Stomach (tissue), 4 donors: ENCODE measurements around the gene PLSCR1.
"Not testable (repeated sequence)": the region's sequence is repeated elsewhere in the genome, so short reads cannot be mapped to it uniquely, and the experiment has no call there.

Experiments used
- CTCF ChIP-seq, 7 experiments: fragments of 450-650 bp in 4 of 7; fragments of 200-600 bp in 3 of 7; sonication (generic) in 3 of 7; IDR thresholded peaks; one replicate each; pipeline ENCODE4 v1.5.1; 2016 to 2019; ENCODE audit warnings: antibody characterized with exemption in 7 of 7, control low read depth in 2 of 7, mild to moderate bottlenecking in 1 of 7
- POLR2AphosphoS5 ChIP-seq, 3 donors: sonication (generic); formaldehyde crosslinking; IDR thresholded peaks; one replicate each; pipeline ENCODE4 v1.6.1; 2016; ENCODE audit warnings: antibody characterized with exemption in 3 of 3

DNA sequence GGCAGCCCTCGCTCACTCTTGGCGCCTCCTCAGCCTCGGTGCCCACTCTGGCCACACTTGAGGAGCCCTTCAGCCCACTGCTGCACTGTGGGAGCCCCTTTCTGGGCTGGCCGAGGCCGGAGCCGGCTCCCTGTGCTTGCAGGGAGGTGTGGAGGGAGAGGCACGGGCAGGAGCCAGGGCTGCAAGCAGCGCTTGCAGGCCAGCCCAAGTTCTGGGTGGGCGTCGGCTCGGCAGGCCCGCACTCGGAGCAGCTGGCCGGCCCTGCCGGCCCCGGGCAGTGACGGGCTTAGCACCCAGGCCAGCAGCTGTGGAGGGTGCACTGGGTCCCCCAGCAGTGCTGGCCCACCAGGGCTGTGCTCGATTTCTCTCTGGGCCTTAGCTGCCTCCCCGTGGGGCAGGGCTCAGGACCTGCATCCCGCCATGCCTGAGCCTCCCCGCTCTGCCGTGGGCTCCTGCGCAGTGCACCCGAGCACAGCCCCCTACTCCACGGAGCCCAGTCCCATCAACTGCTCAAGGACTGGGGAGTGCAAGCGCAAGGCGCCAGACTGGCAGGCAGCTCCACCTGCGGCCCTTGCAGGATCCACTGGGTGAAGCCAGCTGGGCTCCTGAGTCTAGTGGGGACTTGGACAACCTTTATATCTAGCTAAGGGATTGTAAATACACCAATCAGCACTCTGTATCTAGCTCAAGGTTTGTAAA, 47.1 kb downstream of the PLSCR1 start:
- TF ChIP-seq CTCF, POLR2AphosphoS5 (IDR thresholded peaks at IDR 0.05): not testable (repeated sequence)
